ENCODE results near the gene MACROD2.
"Not testable (repeated sequence)": the region's sequence is repeated elsewhere in the genome, so short reads cannot be mapped to it uniquely, and the experiment has no call there.

The MACROD2 gene

GRCh38 chr20:15760001-15760621 lies 1764.8 kb downstream of the MACROD2 start:
- DNase-seq (ENCODE audit: low read depth) = no peak

GRCh38 chr20:15763366-15763765 lies 1768.0 kb downstream of the MACROD2 start:
- DNase-seq (ENCODE audit: low read depth) = no peak

- DNase-seq (ENCODE audit: low read depth) = no peak
Observed at GRCh38 chr20:15767586-15767985, 1772.3 kb downstream of the MACROD2 start.

- no peak for DNase-seq (ENCODE audit: low read depth)
Observed at GRCh38 chr20:15767999-15768741, 1772.9 kb downstream of the MACROD2 start.

GRCh38 chr20:15772826-15773225 lies 1777.5 kb downstream of the MACROD2 start:
- no peak for DNase-seq (ENCODE audit: low read depth)

- no peak for DNase-seq (ENCODE audit: low read depth)
Observed at GRCh38 chr20:15774926-15775325, 1779.6 kb downstream of the MACROD2 start.

GRCh38 chr20:15776770-15777466 lies 1781.6 kb downstream of the MACROD2 start:
- no peak for DNase-seq (ENCODE audit: low read depth)

- no peak for DNase-seq (ENCODE audit: low read depth)
Observed at GRCh38 chr20:15784020-15784419, 1788.7 kb downstream of the MACROD2 start.

- DNase-seq (ENCODE audit: low read depth) = no peak
Observed at GRCh38 chr20:15789079-15789478, 1793.8 kb downstream of the MACROD2 start.

- no peak for DNase-seq (ENCODE audit: low read depth)
Observed at GRCh38 chr20:15792855-15793254, 1797.5 kb downstream of the MACROD2 start.

GRCh38 chr20:15794409-15794808 lies 1799.1 kb downstream of the MACROD2 start:
- no peak for DNase-seq (ENCODE audit: low read depth)

GRCh38 chr20:15795305-15796019 lies 1800.1 kb downstream of the MACROD2 start:
- DNase-seq (ENCODE audit: low read depth) = no peak

GRCh38 chr20:15799871-15800270 lies 1804.6 kb downstream of the MACROD2 start:
- DNase-seq (ENCODE audit: low read depth) = no peak

- no peak for DNase-seq (ENCODE audit: low read depth)
Observed at GRCh38 chr20:15802020-15802419, 1806.7 kb downstream of the MACROD2 start.

GRCh38 chr20:15805154-15805553 lies 1809.8 kb downstream of the MACROD2 start:
- no peak for DNase-seq (ENCODE audit: low read depth)

- DNase-seq (ENCODE audit: low read depth) = no peak
Observed at GRCh38 chr20:15806105-15806504, 1810.8 kb downstream of the MACROD2 start.

GRCh38 chr20:15807271-15807670 lies 1812.0 kb downstream of the MACROD2 start:
- no peak for DNase-seq (ENCODE audit: low read depth)

GRCh38 chr20:15807771-15808170 lies 1812.5 kb downstream of the MACROD2 start:
- not testable (repeated sequence) for DNase-seq (ENCODE audit: low read depth)

- no peak for DNase-seq (ENCODE audit: low read depth)
Observed at GRCh38 chr20:15811951-15812350, 1816.6 kb downstream of the MACROD2 start.

- DNase-seq (ENCODE audit: low read depth) = no peak
Observed at GRCh38 chr20:15812696-15813095, 1817.4 kb downstream of the MACROD2 start.

- no peak for DNase-seq (ENCODE audit: low read depth)
Observed at GRCh38 chr20:15814360-15814759, 1819.0 kb downstream of the MACROD2 start.

- no peak for DNase-seq (ENCODE audit: low read depth)
Observed at GRCh38 chr20:15814911-15815310, 1819.6 kb downstream of the MACROD2 start.

All from stimulated activated CD8-positive, alpha-beta memory T cell treated with anti-CD3 and anti-CD28 coated beads, Interleukin-15, amount 100 ng/mL, for 24 hours (primary cell).